Daoy (cell line): ENCODE data around the gene RAD51B. TPM values are rescaled to one million over a fixed set of nuclear protein-coding genes. Genes with fewer than 3 reads are reported as not detected.

Experiments
- DNase-seq: peaks from one replicate; pipeline ENCODE4 v3.0.0-alpha.2; 2015; ENCODE audit warnings: low read depth
- total RNA-seq: library from RNA; depleted of rRNA; stranded (reverse); fragments of >200 nt; shearing (Covaris generic); gene quantifications from 2 replicates; pipeline ENCODE4 v1.2.3, GENCODE V29; 2014

Gene RAD51B
- total RNA-seq, 1 experiment from 2014 or later = 15.8 TPM

DNA sequence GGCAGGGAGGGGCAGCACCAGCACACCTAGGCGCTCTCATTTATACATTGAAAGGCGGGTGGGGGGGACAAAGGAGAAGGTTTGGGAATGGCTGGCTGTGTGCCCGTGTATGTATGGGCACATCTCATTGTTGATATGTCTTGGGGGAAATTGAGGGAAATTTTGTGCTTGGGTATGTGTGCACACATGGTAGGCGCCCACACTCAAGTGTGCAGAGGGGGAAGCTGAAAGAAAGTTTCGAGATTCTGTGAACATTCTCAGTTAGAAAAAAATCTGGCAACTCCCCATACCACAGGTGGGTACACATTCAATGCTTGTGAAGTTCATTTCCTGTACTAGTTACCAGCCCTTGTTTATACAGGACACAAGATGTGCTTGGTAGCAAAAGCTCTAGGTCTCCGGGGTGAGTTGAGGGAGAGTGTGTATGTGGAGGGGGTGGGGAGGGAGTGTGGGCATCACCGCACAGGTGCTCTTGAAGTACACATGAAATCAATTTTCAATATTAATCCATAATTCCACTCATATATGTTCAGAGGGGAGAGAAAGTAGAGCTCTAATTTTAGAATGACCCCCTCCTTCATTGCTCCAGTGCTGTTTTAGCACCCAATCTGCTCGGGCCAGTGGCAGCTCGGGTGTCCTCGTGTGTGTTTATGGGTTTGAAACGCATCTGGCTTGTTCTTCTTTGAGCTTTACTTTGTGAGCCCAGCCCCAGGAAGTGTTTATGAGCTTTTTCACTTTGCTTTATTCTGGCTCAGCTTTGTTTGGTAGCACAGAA, 687.3 kb downstream of the RAD51B start:
- DNase-seq = peak; percentile 57

DNA sequence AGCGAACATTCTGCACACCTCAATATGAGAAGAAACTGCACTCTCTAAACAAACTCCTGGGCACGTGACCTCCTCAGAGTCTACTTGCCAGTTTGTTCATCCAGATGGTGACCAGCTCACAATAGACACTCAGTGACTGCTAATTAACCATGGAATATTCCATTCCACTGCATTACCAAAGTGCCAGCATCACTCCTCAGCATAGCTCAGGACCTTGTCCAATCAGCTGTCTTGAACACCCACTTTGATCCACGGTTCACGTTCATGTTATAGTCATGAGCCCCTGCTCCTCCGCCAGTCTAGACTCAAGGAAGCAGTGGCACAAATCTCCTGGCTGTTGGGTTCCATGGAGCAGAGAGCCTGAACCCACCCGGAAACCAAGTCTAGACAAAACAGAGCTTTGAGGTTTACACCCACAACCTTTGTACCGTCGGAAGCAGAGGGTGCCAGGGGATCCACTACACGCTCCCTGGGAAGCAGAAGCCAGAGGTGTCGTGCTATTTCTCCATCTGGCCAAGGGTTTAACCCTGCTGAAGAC, 688.0 kb downstream of the RAD51B start:
- DNase-seq = no peak

DNA sequence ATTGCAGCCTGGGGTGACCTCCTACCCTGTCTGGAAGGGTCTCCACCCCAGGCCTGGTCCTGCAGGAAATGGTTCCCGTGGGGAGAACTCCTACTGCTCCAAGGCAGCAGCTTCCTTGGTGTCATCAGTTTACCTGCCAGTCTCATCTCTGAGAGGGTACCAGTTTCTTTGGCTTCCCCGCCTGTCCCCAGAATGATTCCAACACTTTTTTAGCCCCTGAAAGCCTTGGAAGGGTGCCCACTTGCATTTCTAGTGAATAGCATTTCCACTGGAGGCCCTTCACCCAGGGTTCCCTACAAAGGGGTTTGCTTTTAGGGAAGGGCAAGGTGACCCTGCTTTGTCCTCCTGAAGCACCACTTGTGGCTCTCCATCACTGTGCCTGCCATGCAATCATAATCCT, 689.0 kb downstream of the RAD51B start:
- DNase-seq = no peak

DNA sequence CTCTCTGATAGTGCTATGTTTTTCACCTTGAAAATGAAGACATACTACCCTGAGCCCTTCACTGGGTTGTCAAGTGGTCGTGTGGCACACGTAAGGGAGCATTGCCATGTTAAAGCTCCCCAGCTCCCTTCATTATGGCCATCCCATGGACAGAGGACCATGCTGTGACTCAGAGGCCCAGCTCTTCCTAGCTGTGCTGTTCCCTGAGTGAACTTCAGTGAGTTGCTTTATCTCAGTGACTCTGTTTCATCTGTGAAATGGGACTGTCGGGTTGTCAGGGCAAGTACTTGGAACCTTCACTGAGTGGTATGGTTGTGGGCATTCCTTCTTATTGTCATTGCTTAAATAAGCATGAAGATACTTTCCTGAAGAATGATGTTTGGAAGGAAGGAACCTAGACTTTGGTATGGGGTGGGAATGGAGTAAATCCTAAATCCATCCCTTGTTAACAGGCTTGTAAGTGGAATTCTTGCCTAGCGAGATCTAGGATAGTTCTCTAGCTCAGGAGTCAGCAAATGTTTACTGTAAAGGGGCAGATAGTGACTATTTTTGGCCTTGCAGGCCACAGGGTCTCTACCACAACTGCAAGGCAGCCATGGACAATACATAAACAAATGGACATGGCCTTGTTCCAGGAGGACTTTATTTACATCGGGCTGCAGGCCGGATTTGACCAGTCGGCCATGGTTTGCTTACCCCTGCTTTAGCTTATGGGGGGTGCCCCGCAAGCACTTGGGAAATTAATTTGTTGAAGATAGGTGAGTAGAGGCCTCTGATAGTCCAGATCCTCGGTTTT, 689.8 kb downstream of the RAD51B start:
- no peak for DNase-seq

DNA sequence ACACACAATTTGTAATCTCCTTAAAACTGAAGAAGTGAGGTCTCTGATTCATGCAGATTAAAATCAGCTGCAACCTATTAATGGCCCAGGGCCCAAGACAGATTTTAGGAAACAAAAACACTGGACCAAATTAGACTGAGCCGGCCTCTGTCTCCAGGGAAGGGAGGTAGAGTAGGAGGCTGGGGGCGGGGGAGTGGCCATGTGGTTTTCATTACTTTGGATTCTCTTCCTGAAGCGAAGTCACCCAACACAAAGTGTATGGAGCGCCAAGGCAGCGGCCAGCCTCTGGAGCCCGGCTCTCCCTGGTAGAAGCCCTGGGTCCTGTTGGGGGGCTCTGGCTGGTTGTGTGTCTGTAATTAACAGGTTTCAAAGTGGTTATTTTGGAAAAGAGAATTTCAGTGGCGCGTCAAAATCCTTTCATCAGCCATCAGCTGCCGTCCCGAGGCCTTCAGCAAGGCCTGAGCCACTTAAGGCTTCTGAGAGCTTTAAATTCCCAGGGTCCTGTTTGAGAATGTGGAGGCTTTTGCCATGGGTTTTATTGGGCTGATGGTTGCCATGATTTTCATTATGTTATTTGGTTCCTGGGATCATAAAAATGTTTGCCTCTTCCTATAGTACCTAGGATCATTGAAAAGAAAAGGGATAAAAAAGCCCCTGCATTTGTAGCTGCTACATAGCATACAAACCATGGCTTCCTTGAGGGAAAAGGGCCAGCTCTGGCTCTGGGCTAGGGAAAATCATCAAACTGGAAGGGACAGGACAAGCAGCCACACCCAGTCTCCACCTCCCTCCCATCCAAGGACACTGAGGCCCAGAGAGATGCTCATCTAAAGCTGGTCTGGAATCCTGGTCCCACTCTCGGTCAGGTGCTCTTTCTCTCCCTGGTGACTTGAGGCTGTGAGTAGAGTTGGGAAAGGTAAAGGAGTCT, 690.9 kb downstream of the RAD51B start:
- DNase-seq = peak; percentile 58

DNA sequence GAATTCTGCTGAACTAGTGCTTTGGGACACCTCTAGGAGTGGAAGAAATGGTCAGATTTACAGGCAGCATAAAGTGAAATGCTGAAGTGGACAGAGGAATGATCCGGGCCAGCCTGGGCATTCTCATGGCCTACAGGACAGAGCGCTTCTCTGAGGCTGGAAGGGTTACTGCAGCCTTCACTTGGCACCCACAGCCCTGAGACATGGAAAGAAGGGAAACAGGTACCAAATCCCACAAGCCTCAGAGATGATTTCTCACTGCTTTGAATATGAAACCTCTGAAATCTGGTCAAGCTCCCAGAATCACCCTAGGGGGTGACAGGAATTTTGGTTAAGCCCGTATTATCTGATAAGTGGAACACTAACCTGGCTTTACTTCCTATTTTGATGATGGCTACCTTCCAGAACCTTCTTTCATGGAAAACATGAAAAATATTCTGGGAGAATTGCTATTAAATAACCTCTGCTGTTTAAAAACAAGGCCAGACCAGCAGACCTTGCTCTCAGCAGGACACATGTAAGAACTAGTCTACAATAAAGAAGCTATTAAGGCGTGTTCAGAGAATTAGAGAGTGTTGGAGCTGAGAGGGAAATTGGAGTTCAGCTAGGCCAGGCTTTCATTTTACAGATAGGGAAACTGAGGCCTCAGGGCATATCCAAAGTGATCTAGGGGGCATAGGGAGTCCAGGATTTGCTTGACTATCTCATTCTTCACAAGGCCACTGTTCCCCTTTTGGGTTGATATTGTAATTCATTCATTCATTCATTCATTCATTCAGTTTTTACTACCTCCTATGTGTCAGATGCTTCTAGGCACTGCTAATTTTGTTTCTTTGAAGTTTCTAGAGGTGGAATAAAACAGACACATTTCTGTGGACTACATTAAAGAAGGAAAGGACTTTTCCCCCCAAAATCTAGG, 691.8 kb downstream of the RAD51B start:
- no peak for DNase-seq

DNA sequence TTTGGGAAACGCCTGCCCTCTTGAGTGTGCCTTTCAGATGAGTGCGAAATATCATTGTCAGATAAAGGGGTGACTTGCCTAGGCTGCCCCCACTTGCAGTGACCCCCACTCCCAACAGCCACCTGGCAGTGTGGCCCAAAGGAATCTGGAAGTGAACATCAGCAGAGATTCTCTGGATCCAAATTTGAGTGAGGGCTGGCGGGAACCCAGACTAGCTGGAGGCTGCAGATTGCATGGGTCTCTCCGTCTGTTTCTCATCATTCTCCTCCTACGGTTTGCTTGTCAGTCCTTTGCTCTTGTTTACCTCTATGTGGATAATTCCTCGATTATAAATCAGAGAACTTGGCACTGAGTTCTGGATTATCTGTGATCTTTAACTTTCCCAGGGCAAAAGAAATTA, 692.5 kb downstream of the RAD51B start:
- no peak for DNase-seq

DNA sequence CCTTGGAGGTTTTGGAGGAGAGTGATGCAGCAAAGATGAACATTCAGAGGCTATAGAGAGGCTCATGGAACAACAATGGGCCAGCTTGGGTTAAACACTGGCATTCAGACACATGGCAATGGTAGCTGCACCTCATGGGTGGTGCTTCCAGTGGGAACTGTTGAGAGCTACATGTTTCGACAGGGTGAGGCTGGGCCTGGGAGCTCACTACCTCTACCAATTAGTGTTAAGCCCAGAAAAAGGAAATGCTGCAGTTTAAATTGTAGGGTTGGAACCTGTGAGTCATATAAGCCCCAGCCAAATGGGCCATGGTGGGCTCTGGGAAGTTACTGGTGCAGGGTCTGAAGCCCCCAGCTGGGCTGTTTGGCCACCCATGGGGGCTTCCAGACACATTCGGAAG, 693.6 kb downstream of the RAD51B start:
- DNase-seq = peak; percentile 34

DNA sequence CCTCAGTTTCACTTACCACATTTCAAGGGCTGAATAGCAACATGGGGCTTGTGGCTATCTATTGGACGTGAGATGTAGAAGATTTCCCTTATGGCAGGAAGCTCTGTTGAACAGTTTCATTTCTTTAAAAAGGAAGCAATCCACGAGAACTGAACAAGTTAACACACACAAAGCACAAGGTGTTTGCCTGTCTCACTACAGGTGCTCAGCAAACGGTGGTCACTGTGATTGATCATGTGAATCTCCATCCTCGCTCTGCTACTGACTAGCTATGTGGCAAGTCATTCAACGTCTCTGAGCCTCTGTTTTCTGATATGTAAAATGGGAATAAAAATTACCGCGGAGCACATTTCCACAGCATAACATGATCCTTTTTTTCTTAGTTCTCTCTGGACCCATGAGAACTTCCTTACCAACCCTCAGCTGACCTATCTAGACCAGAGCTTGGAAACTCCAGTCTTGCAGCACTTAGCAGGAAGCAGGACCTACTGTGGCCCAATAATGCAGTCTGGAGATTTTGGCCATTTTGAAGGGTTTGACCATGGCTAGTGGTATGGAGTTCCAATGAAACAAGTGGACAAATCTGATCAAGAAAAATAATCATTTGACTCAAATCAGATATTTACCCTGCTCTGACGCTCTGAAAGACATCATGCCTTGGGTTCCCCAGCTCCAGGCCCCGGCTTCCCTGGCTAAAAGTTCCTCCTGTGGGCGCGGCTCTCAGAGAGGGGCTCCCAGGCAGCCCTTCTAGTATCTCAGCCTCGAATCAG, 694.4 kb downstream of the RAD51B start:
- DNase-seq = no peak

DNA sequence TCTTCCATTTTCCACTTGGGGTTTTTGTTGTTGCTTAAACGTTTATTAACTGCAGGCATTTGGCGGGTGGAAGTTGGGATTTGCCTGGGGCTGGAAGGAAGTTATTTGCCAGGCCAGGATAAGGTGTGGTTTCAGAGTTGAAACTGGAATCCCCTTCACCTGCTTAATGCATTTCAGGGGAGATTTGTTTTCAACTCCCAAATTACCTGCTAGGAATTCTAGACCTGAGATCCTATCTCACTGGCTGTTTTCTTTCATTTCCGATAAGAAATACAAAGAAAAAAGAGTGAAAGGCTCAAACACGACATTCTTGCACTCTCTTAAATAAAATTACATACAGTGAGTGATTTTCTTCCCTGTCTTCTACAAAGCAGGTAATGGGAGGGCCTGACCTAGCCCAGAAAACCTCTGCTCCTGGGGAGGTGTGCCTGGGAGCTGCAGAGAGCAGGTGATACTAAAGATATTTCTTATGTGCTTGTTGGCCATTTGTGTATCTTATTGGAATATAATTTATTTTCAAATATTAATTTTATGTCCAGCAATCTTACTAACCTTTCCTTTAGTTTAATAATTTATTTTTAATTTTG, 695.1 kb downstream of the RAD51B start:
- no peak for DNase-seq

DNA sequence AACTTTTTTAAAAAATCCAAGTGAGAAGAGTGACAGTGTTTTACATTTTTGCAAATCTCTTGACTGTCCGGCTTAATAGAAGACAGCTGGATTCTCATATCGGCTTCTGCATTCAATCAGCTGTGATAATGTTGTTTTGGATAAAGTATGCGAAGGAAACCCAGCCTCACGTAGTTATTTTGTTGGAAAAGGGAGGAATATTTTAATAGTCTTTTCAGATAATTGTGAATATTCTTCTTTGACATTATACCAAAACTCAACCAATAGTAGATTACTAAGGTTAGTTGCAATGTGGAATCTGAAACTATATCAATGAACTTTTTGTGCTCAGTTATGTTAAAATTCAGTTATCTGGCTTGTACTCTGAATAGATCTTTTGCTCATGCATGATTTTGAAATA, 696.8 kb downstream of the RAD51B start:
- DNase-seq = no peak

DNA sequence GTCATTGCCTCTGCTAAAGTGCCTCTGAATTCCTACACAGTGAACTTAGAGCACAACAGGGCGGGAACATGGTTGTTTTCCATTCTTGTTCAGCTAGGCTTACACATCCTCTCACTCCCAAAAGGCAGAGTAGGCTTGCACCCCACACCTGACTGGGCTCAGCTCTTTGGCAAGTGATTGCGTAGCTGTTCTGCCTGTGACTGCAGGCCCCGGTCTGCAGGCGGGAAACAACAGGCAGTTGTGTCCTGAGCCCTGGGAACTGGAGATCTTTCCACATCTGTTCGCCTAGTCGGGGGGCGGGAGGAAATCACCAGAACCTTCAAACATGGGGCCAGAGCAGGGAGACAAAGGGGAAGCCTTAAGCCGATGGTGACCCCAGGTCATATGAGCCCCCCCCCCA, 698.6 kb downstream of the RAD51B start:
- no peak for DNase-seq

DNA sequence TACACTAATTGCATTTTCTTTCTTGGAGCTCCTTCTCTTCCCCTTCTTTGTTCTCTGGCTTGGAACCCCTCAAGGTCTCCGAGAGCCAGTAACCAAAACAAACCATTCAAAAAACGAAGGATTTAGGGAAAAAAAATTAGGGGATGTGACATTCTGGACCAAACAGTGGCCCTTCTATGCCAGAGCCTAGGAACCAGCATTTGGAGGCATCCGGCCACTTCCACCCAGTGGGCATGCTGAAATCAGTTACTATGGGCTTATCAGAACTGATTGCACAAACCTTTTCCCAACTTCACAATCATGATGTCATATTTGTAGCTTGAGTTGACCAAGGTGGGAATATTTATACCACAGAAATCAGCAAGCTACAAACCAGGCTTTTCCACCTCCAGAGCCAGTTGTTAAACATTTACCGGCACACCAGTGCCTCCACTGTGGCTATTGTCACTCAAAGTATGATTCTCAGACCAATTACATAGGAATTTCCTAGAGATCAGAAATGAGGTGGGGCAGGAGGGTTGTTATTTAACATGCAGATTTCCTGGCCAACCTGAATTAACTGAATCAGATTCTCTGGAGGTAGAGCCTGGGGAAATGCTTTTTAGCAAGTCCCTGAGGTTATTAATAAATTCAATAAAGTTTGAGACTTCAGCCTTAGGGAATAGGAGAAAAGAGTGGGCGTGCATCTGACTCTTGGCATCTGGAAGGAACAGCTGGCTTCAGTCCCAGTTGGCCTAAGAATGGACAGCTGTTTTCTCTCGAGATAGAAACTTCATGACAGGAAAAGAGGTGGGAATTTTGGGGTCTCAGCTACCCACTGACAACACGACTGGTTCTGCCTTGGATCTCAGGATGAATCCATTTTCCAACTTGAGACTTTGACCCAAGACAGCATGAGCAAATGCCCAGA, 699.4 kb downstream of the RAD51B start:
- DNase-seq = no peak

DNA sequence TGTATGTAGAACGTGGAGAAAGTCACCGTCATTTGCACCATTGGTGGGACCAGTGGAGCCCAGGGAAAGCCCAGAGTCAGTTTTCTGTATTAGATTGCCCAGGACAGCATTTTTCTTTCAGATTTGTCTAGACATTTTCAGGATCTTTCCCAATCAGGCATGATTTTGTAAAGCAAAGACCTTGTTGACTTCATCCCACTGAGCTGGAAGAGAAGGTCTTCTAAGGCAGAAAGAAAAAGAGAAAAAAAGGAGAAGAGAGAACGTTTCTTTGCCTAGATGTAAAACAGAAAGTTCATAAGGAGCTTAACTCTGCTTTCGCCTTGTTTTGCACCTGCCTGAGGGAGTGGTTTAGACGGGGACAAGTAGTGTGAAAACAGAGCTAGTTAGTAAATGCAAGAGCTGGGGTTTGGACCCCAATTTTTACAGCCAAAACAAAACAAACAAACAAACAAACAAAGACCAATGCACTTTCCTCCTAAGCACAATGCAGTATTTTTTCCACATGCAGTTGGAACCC, 700.1 kb downstream of the RAD51B start:
- no peak for DNase-seq

DNA sequence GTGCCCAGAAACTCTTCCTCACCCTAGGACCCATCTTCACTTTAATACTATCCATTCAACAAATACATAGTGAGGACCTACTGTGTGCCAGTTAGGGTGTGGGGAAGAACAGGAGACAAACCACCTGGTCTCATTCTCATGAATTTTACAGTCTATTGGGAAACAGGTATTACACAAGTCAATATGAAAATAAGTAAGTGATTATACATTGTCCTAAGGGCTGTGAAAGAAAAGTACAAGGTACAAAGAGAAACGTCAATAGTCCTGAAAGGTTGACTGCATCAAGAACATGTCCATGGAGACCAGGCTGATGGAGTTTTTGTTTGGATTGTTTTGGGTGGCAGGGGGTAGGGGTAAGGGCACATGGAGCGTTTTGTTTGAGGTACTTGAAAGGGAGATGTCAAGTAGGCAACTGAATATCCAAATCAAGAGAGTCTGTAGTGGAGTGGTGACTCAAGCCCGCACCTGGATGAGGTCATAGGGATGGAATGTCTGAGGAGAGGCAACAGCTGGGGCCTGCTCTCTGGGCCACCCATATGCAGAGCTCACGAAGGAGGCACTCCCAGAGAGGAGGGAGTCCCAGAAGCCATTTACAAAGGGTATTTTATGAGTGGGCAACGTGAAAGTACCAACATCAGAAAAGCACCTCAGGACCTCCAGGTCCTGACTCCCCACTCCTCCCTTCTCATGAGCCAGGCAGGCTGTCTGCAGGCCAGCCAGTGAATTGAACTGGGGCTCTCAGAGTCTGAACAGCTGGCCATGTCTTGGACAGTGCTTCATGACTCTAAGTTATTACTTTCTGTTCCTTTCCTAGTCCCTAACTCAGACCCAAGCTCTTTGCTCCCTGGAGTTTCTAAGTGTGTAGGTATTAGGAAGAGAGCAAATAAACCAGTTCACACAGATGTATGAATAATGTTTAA, 701.3 kb downstream of the RAD51B start:
- DNase-seq = peak; percentile 72

DNA sequence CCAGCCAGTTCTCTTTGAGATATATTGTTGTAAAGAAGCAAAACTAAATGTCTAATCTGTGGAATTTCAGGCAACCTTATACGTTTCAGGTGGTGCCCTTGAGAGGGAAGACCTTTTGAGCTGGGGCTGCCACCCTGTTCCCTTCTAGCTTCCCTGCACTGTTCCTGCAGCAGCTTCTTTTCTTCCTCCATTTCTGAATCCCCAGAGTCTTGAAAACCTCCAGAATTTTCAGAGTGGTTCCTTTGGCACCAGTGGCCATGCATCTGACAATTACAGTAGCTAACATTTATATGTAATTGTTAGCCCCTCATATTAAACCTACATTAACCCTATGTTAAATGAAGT, 702.0 kb downstream of the RAD51B start:
- DNase-seq = no peak

DNA sequence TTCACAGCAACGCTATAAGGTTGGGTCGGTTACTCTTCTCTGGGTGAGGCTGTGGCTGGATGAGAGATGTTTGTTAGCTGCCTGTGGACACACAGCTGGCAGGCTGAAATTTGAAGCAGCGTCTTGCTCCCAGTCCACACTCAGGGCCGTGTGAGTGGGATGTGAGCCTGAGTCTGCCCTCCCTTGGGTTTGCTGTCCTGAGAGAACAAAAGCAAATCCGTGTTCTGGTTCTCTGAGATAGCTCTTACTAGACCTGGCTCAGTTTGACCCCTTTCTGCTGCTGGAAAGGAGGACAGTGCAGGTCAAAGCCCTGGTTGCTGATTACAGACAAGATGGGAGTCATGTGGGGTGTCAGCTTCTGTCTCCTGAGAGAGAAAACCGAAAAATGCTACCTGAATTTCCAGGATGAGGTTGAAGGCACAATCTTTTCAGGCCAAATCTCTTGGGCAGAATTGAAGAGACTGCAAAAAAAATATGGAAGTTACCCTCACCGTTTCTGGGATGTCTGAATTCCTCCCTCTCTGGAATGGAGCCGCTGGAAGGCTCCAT, 702.5 kb downstream of the RAD51B start:
- DNase-seq = no peak
